ENCODE measurements around the gene PARP8.
A peak's percentile ranks its signal among the peaks of the same experiment; 100 is the strongest.

PARP8 gene

DNA sequence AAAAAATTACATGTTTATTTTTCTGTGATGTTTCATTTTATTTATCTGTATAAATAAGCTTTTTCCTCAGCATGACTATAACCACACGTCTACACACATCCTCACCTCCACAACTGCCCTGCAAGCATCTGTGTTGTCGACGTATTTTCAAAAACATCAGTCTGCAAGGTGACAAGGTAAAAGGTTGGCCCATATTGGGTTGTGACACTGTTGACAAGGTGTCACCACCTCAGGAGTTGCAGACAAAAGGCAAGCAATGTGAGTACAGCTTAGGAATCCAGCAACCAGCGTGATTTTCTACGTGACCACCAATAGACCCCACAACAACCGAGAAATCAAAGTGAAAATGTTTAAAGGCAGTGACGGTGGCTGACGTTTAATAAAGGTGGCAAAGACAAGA is 187.6 kb downstream of the PARP8 start:
- no peak for DNase-seq

DNA sequence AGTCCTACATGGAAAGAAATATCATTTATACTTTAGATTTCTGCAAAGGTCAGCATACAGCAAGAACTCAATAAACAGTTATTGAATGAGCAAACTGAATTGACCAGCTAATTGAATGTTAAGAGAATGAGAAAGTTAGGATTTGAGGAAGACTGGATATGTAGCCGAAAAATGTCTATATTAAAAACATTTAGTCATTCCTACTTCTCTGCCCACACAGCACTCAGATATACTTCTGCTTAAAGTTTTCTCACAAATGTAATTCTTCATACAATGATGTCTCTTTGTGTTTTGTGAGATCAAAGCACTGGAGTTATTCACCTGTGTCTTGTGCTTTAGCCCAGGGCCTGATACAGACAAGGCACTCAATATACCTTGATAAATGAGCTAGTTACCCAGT is 188.6 kb downstream of the PARP8 start:
- DNase-seq, result no peak

DNA sequence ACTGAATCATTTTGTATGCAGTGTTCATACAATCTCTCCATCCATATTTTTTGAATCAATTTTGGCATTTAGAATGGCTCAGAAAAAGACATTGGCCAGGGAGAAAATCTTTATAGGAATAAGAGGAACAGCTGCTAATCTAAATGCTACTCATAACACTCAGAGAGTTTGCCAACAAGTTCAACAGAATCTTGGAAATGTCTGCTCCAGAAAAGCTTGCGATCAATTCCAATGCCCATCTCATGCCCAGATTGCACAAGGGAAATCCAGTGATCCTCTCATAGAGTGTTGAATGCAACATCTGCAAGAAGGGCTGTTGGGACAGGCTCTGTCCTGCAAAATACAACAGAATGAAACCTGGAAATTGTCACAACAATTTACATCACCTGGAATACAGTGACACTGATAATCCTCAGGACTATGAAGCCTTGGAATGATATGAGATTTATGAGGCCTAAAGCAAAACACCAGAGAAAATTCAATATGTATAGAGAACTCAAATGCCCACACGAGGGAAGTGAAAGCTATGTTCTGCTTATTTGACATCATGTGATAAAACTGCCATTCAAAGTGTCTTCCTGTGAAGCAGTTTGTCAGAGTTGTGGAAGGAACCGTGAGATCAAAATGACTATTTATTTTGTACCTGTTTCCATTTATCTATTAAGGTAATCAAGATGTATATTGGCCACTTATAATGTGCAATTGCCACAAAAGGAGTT is 190.1 kb downstream of the PARP8 start:
- DNase-seq, result peak in 1 of 5 experiments; percentile 27

DNA sequence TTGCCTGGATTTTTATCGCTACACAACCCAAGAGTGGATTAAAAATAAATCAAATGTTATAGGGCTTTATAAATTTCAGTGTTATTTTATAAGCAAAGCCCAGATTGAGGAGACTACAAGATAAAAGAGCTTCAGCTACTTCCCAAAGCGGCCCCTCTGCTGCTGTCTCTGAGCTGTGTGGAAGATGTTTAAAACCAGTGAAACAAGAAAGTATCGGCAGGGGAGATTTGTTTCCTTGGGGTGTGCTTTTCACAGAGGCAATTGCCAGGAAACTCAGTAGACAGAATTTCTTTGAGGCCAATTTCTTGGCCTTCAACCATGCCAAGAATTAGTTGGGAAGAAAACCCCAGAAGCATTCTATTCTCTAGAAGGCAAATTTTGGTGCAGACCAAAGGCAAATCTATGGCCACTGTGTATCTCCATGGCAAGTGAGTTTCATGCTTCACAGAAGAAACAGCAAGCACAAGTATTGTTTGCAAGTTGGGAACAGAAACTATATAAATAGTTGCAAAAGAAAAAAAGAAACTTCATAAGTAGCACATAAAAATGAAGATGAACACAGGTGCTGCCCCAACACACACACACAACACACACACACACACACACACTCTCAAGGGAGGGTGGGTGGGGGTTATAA is 197.2 kb downstream of the PARP8 start:
- no peak for DNase-seq

DNA sequence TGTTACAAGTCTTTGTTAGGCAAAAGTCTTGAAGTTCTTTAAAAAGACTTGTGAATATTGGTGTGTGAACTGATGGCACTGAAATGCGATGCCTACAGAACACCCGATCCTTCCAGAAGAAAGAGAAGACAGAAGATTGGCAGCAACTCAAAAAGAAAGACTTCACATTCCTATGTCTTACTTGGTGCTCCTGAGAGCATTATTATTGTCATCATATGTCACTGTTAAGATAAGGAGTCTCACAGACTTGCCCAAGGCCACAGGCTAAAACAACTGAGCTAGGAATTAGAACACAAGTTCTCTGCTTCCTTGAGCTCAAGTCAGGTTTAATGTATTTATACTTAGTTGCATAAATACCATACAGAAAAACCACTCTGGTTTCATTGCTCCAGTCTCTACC is 198.0 kb downstream of the PARP8 start:
- no peak for DNase-seq

DNA sequence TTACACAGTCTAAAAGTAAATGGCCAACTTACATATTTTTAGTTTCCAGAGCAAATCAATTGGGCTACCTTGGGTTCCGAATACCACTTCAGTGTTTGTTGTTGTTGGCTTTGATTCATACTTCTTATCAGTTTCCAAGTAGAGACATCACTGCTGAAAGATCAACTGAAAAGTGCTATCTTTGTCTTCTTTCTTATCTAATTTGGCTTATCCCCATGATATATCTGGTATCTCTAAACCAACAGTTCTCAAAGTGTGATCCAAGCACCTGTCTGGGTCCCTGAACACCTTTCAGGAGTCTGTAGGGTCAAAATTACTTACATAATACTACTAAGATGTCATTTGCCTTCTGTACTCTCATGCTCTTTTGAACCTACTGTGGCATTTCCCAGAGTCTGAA is 200.0 kb downstream of the PARP8 start:
- DNase-seq, result no peak

DNA sequence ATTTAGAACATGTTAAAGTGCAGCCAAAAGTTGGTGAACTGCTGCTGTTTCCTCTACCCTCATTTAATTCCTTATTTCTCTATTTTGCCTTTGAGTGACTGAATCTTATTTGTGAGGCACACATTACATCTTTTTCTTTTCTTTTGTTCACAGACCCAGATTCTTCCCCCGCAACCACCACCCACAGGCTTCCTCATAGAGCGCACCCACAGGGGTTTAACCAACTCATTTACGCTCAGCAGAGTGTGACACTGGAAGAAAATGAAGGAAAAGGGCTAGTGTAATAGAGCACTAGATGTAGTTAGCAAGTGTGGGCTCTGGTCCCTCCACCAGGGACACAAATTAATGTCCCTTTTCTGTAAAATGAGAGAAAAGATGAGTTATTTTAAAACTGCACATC is 200.7 kb downstream of the PARP8 start:
- no peak for DNase-seq

DNA sequence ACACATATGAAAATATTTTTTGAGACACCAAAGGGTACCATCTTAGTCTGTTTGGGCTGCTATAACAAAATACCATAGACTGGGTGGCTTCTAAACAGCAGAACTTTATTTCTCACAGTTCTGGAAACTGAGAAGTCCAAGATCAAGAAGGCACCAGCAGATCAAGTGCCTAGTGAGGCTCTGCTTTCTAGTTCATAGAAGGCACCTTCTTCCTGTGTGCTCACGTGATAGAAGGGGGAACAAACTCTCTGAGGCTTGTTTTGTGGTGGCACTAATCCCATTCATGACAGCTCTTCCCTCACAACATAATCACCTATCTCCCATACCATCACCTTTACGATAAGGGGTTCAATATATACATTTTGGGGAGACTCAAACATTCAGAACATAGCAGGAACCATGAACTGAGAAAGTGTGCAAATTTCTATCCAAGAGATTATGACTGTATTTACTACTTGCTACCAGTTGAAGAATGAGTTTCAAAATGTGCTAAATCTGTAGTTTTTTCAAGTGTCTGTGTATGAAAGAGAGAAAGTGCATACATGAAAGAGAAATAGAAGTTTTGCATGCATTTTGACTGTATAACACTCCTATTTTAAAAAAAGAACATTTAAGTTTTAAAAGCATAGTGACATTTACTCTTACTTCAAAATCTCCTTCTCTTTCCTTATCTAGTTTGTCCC is 207.3 kb downstream of the PARP8 start:
- DNase-seq, result no peak

DNA sequence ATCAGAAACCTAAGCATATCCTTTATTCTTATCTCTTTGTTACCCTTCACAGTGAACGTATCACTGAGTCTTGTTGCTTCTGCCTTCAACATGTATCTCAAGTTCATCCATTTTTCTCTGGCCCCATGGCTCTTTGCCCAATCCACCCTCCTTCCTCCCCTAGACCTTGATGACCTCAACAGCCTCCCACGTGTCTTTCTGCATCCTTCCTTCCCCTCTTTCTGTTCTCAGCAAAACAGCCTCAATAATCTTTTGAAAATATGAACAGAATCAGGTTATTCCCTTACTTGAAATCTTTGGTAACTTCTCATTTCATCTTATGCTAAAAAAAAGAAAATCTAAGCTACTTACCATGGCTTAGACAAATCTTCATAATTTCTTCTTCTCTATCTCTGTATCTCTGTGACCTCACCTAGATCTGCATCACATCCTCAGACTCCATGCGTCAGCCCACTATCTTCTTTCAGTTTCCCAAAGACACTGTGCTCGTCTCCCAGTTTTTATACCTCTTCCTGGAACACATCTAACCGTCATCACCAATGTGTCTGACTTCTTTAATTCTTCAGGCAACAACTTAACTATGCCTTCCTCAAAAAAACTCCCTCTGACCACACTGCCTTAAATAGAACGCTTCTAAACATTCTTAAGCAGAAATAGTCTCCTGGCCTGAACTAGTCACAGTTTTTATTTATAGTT is 208.0 kb downstream of the PARP8 start:
- DNase-seq, result no peak

DNA sequence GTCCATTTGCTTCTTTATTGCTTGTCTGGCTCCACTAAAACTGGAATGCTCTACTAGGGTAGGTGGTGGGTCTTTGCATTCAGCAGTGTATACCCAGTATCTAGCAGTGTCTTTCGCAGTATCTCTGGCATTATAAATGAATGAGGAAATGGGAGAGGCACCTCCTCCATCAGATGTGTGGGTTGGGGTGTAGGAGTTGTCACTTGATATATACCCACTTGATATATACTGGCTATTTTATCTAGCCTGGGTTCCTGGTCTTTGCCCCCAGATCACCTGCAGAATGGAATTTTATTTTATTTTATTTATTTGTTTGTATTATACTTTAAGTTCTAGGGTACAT is 208.5 kb downstream of the PARP8 start:
- no peak for DNase-seq

DNA sequence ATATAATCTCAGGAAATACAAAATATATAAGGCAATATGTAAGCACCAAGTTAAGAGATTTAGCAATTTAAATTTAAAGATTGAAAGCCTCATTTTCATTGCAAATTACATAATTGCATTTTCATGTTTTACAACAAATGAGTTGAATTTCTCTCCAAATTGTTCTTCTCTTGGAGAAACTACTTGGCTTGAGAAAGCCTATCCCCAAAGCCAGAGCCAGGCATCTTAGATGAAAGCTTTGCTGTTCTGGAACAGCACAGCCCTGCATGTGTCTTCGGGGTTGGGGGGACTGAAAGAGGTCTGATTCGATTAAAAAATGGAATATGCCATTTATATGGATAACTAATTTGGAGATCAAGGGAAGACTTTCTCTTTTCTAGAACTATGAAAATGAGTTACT is 212.0 kb downstream of the PARP8 start:
- DNase-seq, result no peak

DNA sequence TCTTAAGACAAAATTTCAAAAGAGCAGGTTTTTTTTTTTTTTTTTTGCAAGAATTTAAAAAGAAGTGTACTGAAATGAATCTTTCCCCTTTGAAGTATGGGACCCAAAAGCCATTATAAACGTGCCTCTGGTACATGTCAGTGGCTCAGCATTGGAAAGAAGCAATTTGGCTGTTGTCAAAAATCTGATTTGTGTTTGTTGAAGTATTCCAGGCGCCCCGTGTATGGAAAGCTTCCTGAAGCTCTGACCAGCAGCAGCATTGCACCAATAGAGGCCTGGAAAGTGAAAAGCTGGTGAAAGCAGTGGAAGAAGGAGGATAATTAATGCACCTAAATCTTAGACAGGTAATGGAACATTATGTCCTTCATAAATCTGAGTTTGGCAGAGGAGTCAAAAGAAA is 215.0 kb downstream of the PARP8 start:
- no peak for DNase-seq

DNA sequence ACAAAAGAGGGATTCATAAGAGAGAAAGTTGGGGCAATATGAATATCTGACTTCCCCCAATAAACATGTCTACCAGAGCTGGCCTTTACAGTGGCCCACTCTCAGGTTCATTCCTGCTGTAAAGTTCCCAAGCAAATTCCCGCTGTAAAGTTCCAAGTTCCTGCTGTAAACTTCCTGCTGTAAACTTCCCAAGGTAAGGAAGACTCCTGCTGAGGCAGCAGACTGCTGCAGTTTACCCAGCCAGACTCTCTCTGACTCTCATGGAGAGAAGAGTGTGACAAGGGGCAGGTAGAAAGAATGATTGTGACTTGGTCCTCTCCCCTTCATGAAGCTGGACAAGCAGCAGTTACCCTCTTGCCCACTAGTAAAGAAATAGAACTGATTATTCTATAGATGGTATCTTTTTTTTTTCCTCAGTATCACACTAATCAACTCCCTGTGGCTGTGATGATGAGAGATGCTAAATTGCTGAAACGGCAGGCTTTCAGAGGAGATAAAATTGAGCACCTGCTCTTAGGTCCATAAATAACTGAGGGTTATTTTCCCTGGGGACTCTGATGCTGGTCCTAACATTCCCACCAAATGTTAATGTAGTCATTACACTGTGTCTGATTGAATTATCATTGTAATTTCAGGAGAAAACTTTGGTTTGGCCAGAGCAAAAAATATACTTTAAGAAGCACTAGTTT is 220.4 kb downstream of the PARP8 start:
- DNase-seq, result no peak

DNA sequence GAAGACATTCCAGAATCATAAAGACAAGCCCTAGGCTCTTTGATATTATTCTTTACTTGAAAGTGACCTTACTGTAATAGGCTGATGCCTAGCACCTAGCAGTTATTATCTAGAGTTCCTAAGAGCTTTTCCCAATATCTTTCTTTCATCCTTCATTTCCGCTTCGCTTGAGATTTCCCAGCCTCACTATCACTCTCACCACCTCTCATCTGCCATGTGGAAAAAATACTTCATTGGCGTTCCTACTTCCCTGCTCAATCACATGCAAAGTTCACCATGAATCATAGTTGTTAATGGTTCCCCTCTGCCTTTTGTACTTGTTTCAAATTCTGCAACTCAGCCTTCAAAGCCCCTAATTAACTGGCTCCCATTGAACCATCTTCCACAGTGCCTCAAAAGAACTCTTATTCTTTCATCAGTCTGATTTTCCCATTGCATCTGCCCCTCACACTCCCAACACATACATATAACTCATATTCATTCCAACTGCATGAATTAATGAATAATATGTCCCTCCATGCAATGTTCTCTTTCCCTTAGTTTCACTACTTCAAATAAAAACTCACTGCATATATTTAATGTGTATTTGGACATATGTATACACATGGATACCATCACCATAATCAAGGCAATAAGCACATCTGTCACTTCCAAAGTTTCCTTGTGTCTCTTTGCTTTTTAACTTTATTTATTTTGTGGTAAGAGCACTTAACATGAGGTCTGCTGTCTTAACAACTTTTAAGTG is 221.6 kb downstream of the PARP8 start:
- DNase-seq, result no peak

DNA sequence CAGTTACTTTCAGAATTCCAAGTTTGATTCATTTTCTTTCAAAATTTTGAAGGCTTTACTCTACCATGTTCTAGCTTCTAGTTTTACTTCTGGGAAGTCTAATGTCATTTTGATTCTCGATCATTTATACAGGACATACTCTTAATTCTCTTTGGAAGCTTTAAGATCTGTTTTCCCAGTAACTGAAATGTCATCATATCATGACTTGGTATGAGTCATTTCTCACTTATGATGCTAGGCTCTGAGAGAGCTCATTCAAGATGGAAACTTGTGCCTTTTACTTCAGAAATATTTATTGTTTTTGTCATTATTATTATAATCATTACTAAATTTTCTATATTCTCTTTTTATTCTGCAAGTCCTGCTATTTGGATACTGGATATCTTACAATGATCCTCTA is 222.3 kb downstream of the PARP8 start:
- DNase-seq, result peak in 1 of 5 experiments; percentile 12

DNA sequence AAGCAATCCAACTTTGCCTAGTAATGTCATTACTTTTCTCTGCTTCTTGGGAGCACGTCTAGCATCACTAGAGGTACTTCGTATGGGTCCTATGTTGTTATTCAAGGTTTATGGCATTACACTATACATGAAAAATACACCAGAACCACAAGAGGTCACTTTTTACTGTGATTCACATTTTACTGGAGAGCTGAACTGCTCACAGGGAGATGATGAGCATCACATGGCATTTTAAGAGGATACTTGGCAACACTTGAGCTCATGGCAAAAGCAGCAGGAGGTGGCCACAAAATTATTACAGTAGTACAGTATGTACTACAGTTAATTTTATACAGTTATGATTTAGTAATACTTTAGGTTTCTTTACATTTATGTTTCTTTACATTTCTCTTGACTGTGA is 223.4 kb downstream of the PARP8 start:
- no peak for DNase-seq
